ENCODE data around the gene SLC22A12.

Gene SLC22A12

GRCh38 chr11:64642871-64643255, 51.8 kb downstream of the SLC22A12 start:
- H3K4me3 ChIP-seq (ENCODE audit: control insufficient read depth, low read depth, low read length), result no peak overlapping the region
- DNase-seq (ENCODE audit: low read depth), result no peak
- no peak for TF ChIP-seq CTCF (IDR thresholded peaks at IDR 0.05; ENCODE audit: control insufficient read depth, insufficient read depth, low read depth, low read length, missing control alignments)

GRCh38 chr11:64643256-64643881, 52.3 kb downstream of the SLC22A12 start:
- no peak for DNase-seq (ENCODE audit: low read depth)
- no peak for TF ChIP-seq CTCF (IDR thresholded peaks at IDR 0.05; ENCODE audit: control insufficient read depth, insufficient read depth, low read depth, low read length, missing control alignments)
- no peak overlapping the region for H3K4me3 ChIP-seq (ENCODE audit: control insufficient read depth, low read depth, low read length)

- DNase-seq (ENCODE audit: low read depth), result no peak
- no peak for TF ChIP-seq CTCF (IDR thresholded peaks at IDR 0.05; ENCODE audit: control insufficient read depth, insufficient read depth, low read depth, low read length, missing control alignments)
- H3K4me3 ChIP-seq (ENCODE audit: control insufficient read depth, low read depth, low read length), result no peak overlapping the region
Observed at GRCh38 chr11:64643920-64644646, 53.1 kb downstream of the SLC22A12 start.

- TF ChIP-seq CTCF (IDR thresholded peaks at IDR 0.05; ENCODE audit: control insufficient read depth, insufficient read depth, low read depth, low read length, missing control alignments), result no peak
- no peak overlapping the region for H3K4me3 ChIP-seq (ENCODE audit: control insufficient read depth, low read depth, low read length)
- no peak for DNase-seq (ENCODE audit: low read depth)
Observed at GRCh38 chr11:64644647-64645275, 53.7 kb downstream of the SLC22A12 start.

- no peak overlapping the region for H3K4me3 ChIP-seq (ENCODE audit: control insufficient read depth, low read depth, low read length)
- no peak for TF ChIP-seq CTCF (IDR thresholded peaks at IDR 0.05; ENCODE audit: control insufficient read depth, insufficient read depth, low read depth, low read length, missing control alignments)
- DNase-seq (ENCODE audit: low read depth), result no peak
Observed at GRCh38 chr11:64647019-64647779, 56.2 kb downstream of the SLC22A12 start.

- no peak for DNase-seq (ENCODE audit: low read depth)
- TF ChIP-seq CTCF (IDR thresholded peaks at IDR 0.05; ENCODE audit: control insufficient read depth, insufficient read depth, low read depth, low read length, missing control alignments), result no peak
- no peak overlapping the region for H3K4me3 ChIP-seq (ENCODE audit: control insufficient read depth, low read depth, low read length)
Observed at GRCh38 chr11:64648551-64648950, 57.5 kb downstream of the SLC22A12 start.

All from AG09309 (cell line).